Measurements from ENCODE around the gene JPH4.

Gene JPH4

DNA sequence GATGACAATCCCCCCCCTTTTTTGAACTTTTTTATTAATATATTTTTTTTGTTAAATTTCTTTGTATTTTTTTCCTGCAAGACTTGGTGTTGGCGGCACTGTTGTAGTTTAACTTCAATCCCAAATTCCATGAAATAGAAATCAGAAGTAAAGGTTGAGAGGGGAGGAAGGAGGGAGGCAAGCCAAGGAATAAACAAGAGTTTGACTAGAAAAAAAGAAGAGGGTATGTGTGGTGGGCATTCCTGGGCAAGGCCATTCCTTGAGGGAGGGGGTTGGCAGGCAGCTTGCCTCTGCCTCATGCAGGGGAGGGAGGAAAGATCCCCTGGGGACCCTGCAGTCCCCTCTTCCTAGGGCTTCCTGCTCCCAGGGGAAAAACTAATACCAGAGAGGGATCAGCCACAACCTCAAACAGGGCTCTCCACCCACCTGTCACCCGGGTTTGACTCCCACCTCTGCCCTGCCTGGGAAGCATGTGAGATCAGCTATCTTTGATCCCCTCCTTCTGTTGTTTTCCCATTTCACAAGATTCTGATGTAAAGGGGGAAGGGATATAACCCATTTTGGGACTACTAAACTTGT, 10.5 kb downstream of the JPH4 start:
- peak overlapping the region; percentile 80 for H3K4me2 ChIP-seq (ENCODE audit: low read length)
- H3K79me2 ChIP-seq, result no peaks in the 10 kb centered on the region
- TF ChIP-seq, protein P1, sequence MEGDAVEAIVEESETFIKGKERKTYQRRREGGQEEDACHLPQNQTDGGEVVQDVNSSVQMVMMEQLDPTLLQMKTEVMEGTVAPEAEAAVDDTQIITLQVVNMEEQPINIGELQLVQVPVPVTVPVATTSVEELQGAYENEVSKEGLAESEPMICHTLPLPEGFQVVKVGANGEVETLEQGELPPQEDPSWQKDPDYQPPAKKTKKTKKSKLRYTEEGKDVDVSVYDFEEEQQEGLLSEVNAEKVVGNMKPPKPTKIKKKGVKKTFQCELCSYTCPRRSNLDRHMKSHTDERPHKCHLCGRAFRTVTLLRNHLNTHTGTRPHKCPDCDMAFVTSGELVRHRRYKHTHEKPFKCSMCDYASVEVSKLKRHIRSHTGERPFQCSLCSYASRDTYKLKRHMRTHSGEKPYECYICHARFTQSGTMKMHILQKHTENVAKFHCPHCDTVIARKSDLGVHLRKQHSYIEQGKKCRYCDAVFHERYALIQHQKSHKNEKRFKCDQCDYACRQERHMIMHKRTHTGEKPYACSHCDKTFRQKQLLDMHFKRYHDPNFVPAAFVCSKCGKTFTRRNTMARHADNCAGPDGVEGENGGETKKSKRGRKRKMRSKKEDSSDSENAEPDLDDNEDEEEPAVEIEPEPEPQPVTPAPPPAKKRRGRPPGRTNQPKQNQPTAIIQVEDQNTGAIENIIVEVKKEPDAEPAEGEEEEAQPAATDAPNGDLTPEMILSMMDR (IDR thresholded peaks at IDR 0.05), result no peak
- H3K27ac ChIP-seq, result peak overlapping the region; percentile 89
- H3K4me1 ChIP-seq, result peaks cover 24% of the 10 kb centered on the region
- no peak overlapping the region for H3K9ac ChIP-seq
- peak overlapping the region; percentile 92 for H2AFZ ChIP-seq
- H3K4me3 ChIP-seq (ENCODE audit: low read depth, low read length), result peak overlapping the region; percentile 79
- H3K36me3 ChIP-seq (ENCODE audit: control insufficient read depth, insufficient read depth, low read length), result no peaks in the 10 kb centered on the region
- no peaks in the 10 kb centered on the region for H3K9me3 ChIP-seq (ENCODE audit: control insufficient read depth, low read length)
- H3K27me3 ChIP-seq (ENCODE audit: control insufficient read depth, insufficient read depth, low read length), result no peaks in the 10 kb centered on the region

DNA sequence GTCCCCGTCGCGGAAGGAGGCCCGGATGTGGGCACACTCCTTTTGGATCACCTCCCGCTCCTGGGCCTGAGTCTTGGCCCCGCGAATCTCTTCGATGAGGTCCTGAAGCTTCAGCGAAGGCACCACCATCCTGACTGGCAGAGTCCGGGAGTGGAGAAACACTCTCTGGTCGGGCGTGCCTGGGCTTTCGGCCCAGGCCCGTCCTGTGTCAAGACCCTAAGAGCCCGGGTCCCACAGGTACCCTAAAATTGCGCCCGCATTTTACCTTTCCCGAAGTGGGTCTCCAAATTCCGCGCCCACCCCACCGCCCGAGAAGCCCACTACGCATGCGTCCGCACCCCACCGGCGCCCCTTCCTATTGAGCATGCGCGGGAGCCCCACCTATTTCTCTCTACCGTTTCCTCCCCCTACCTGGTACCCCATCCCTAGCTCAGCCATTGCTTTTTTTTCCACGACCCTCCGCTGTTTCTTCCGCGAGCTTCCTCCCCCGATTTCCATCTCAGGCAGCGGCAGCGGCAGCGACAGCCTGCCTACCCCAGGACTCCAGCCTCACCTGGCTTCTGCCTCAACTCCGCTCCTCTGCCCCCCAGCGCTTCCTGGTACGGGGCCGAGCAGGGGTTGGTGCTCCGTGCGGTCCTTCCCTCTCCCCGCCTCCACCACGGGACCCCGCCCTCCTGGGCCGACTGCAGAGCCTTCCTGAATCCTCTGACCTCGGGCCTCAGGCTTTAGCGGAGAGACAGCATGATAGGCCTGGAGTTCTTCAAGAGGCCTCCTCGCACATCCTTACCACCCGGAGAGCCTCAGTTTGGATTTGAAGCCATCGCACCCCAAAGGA, 11.2 kb downstream of the JPH4 start, which contains the start of gene AP1G2:
Gene AP1G2, minus strand, starts transcription at position 606 of the 835 bp plus-strand sequence. Its CDS starts 477 bp downstream, at position 129.
- H3K9ac ChIP-seq, result peak within 1 kb of the TSS; percentile 74
- H3K4me2 ChIP-seq (ENCODE audit: low read length), result peak within 1 kb of the TSS; percentile 80
- H3K9me3 ChIP-seq (ENCODE audit: control insufficient read depth, low read length), result no peaks in the 10 kb centered on the region
- H3K4me3 ChIP-seq (ENCODE audit: low read depth, low read length), result peak within 1 kb of the TSS; percentile 79
- H3K36me3 ChIP-seq (ENCODE audit: control insufficient read depth, insufficient read depth, low read length), result no peaks in the 10 kb centered on the region
- H3K4me1 ChIP-seq, result peaks cover 24% of the 10 kb centered on the region
- H3K27ac ChIP-seq, result peak within 1 kb of the TSS; percentile 89
- H3K79me2 ChIP-seq, result no peaks in the 10 kb centered on the region
- TF ChIP-seq, protein P1 (IDR thresholded peaks at IDR 0.05), result peak; percentile 6
- H2AFZ ChIP-seq, result peak within 1 kb of the TSS; percentile 92
- no peaks in the 10 kb centered on the region for H3K27me3 ChIP-seq (ENCODE audit: control insufficient read depth, insufficient read depth, low read length)

DNA sequence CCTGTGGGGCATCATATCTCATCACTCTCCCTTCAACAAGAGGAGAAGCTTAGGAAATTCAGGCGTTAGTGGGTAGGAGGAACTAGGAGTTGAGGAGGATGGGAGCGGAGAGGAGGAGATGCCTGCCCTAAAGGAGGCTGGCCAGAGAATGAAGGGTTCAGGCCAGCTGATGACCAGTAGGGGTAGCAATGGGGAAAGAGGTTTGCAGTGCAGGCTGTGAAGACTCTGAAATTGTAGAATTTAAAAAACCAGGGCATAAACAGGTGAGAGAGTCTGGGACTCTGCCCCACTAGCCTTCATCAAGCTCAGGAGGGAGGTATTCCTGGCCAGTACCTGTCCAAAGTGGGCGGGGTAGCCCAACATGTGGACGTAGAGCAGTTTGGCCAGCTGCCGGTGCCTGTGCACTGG, 11.8 kb downstream of the JPH4 start:
- Histone ChIP-seq H3K4me2 (ENCODE audit: low read length) (peak overlapping the region; percentile 80), H3K4me3 (ENCODE audit: low read depth, low read length) (peak overlapping the region; percentile 79), H3K27me3 (ENCODE audit: control insufficient read depth, insufficient read depth, low read length) (no peaks in the 10 kb centered on the region), H3K27ac (peak overlapping the region; percentile 89), H3K79me2 (no peaks in the 10 kb centered on the region), H3K36me3 (ENCODE audit: control insufficient read depth, insufficient read depth, low read length) (no peaks in the 10 kb centered on the region), H3K9me3 (ENCODE audit: control insufficient read depth, low read length) (no peaks in the 10 kb centered on the region), H3K4me1 (peaks cover 24% of the 10 kb centered on the region), H3K9ac (peak overlapping the region; percentile 74), H2AFZ (peak overlapping the region; percentile 92)
- TF ChIP-seq, protein P1 (IDR thresholded peaks at IDR 0.05), result peak; percentile 23

DNA sequence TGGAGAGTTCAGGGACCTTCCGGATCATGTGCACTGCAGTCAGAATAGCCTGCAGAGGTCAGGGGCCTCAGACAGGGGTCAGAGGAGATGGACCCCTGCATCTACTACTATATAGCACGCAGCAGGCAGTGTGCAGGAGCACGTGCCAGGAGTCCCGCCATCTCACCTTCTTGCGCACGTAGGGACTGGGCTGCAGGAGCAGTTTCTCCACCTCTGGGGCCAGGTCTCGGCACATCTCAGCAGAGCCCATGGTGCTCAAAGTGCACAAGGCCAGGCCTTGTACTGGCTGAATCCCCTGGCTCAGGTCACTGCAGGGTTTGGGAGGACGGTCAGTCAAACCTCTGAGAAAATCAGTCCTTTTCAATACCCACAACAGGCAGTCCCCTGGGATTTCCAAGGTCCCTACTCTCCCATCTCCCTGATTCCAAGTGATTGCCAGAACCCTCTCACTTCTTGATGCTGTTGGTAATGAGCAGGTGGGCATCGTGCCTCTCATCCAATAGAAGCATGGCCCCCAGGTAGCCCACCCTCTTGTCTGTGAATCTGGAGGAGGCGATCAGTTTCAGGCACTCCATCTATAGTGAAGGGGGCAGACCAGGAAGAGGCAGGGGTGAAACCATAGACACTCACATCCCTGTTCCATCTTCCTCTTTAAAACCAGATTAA, 12.3 kb downstream of the JPH4 start:
- TF ChIP-seq, protein P1 (IDR thresholded peaks at IDR 0.05), result no peak
- no peaks in the 10 kb centered on the region for H3K36me3 ChIP-seq (ENCODE audit: control insufficient read depth, insufficient read depth, low read length)
- H3K9ac ChIP-seq, result no peak overlapping the region
- H2AFZ ChIP-seq, result no peak overlapping the region
- H3K27me3 ChIP-seq (ENCODE audit: control insufficient read depth, insufficient read depth, low read length), result no peaks in the 10 kb centered on the region
- no peaks in the 10 kb centered on the region for H3K79me2 ChIP-seq
- no peak overlapping the region for H3K4me3 ChIP-seq (ENCODE audit: low read depth, low read length)
- H3K9me3 ChIP-seq (ENCODE audit: control insufficient read depth, low read length), result no peaks in the 10 kb centered on the region
- peak overlapping the region; percentile 80 for H3K4me2 ChIP-seq (ENCODE audit: low read length)
- H3K27ac ChIP-seq, result peak overlapping the region; percentile 89
- peaks cover 24% of the 10 kb centered on the region for H3K4me1 ChIP-seq

Measured in parathyroid adenoma (tissue), 2 donors.